Endothelial cell of umbilical vein (primary cell): ENCODE data around the gene SPATA22. TPM values are rescaled to one million over a fixed set of nuclear protein-coding genes. Genes with fewer than 3 reads are reported as not detected.

Experiments used
- BruUV-seq: library from RNA; stranded (reverse); fragments of 400-500 nt; replicated peaks from 2 replicates; lab custom pipeline; 2021; lab: Mats Ljungman, UMichigan
- CTCF ChIA-PET: fragments of 300-600, 350-600 bp; sonication (Branson Sonifier 250); formaldehyde crosslinking; loops from one replicate; lab custom pipeline; 2021; ENCODE audit warnings: antibody characterized with exemption, inconsistent platforms; lab: Charles Lee
- POLR2A ChIA-PET: fragments of 300-600, 350-600 bp; sonication (Branson Sonifier 250); formaldehyde crosslinking; loops from one replicate; lab custom pipeline; 2021; ENCODE audit warnings: antibody characterized with exemption, inconsistent platforms; lab: Charles Lee
- DNase-seq: peaks from one replicate; pipeline ENCODE4 v3.0.0-alpha.2; 2011; ENCODE audit warnings: low read depth, low spot score
- FAIRE-seq: peaks from 2 replicates; lab custom pipeline; 2011; peaks lifted over from hg19 to GRCh38; lab: Jason Lieb, UNC
- H2AFZ ChIP-seq: 2 replicates; pipeline ENCODE4 v1.6.0; 2012; ENCODE audit warnings: low read depth, low read length, control low read depth, inconsistent platforms
- H3K27ac ChIP-seq: 2 replicates; pipeline ENCODE4 v1.5.1; 2011; ENCODE audit warnings: low read depth, mild to moderate bottlenecking, control low read depth, low read length, moderate library complexity; ENCODE audit not compliant: insufficient read depth
- H3K27me3 ChIP-seq, 2 experiments: 2 replicates each; pipeline versions ENCODE4 v1.6.0 to v1.6.1; 2011; ENCODE audit warnings: low read length in 2 of 2, mixed read lengths in 1 of 2; ENCODE audit not compliant: control insufficient read depth in 2 of 2, insufficient read depth in 2 of 2
- H3K36me3 ChIP-seq, 2 experiments: 2 replicates in 1 of 2; 3 replicates in 1 of 2; pipeline ENCODE4 v1.5.1; 2011; ENCODE audit warnings: low read length in 2 of 2, mild to moderate bottlenecking in 1 of 2, moderate library complexity in 1 of 2; ENCODE audit not compliant: control insufficient read depth in 2 of 2, insufficient read depth in 2 of 2; ENCODE audit errors: extremely low read depth in 1 of 2
- H3K4me1 ChIP-seq: 3 replicates; pipeline ENCODE4 v1.5.1; 2011; ENCODE audit warnings: mild to moderate bottlenecking, low read length; ENCODE audit not compliant: control insufficient read depth, insufficient read depth; ENCODE audit errors: extremely low read depth
- H3K4me2 ChIP-seq: 2 replicates; pipeline ENCODE4 v1.6.1; 2011; ENCODE audit warnings: low read length, control low read depth, mixed read lengths; ENCODE audit not compliant: insufficient read depth
- H3K4me3 ChIP-seq, 3 experiments: fragments of 200-600 bp in 1 of 3; sonication (generic), shearing (Covaris generic) in 1 of 3; replicated peaks in 1 of 3; 2 replicates each; pipeline ENCODE4 v1.5.1; 2011 to 2016; ENCODE audit warnings: control low read depth in 3 of 3, low read length in 3 of 3, mild to moderate bottlenecking in 2 of 3, inconsistent platforms in 1 of 3, low read depth in 1 of 3, moderate library complexity in 1 of 3; ENCODE audit not compliant: insufficient read depth in 1 of 3
- H3K79me2 ChIP-seq: 2 replicates; pipeline ENCODE4 v1.6.0; 2012; ENCODE audit warnings: low read length, inconsistent platforms; ENCODE audit not compliant: control insufficient read depth, insufficient read depth
- H3K9ac ChIP-seq: replicated peaks from 2 replicates; pipeline ENCODE3; 2011; ENCODE audit warnings: low read length, control low read depth; ENCODE audit not compliant: insufficient read depth; ENCODE audit errors: extremely low read depth
- H3K9me1 ChIP-seq: replicated peaks from 3 replicates; pipeline ENCODE4 v1.6.0; 2011; ENCODE audit warnings: mild to moderate bottlenecking, low read length; ENCODE audit not compliant: control insufficient read depth, insufficient read depth; ENCODE audit errors: extremely low read depth
- H3K9me3 ChIP-seq: replicated peaks from 2 replicates; pipeline ENCODE4 v1.5.1; 2012; ENCODE audit warnings: low read length, inconsistent platforms; ENCODE audit not compliant: control insufficient read depth, insufficient read depth
- H4K20me1 ChIP-seq: replicated peaks from 2 replicates; pipeline ENCODE3; 2011; ENCODE audit warnings: mild to moderate bottlenecking, low read length; ENCODE audit not compliant: control insufficient read depth, insufficient read depth; ENCODE audit errors: extremely low read depth
- CTCF ChIP-seq, 2 donors: IDR thresholded peaks; 1 replicate in 1 of 2; 2 replicates in 1 of 2; pipeline ENCODE4 v1.5.1; 2011; ENCODE audit warnings: low read length in 2 of 2, mild to moderate bottlenecking in 2 of 2, moderate library complexity in 2 of 2, control low read depth in 1 of 2, inconsistent platforms in 1 of 2, low read depth in 1 of 2; ENCODE audit not compliant: insufficient read depth in 1 of 2; ENCODE audit errors: extremely low read depth in 1 of 2
- EZH2 ChIP-seq: IDR thresholded peaks from 2 replicates; pipeline ENCODE4 v1.6.1; 2012; ENCODE audit warnings: borderline replicate concordance, low read depth, mild to moderate bottlenecking, moderate library complexity, low read length, inconsistent platforms; ENCODE audit not compliant: severe bottlenecking
- FOS ChIP-seq: IDR thresholded peaks from 2 replicates; pipeline ENCODE4 v1.6.1; 2011; ENCODE audit warnings: mild to moderate bottlenecking, low read length, moderate library complexity, borderline replicate concordance; ENCODE audit not compliant: insufficient read depth
- GATA2 ChIP-seq: IDR thresholded peaks from 2 replicates; pipeline ENCODE4 v1.7.0; 2011; ENCODE audit warnings: low read depth, mild to moderate bottlenecking, moderate library complexity, mixed read lengths, low read length; ENCODE audit not compliant: insufficient read length, insufficient read depth
- JUN ChIP-seq: IDR thresholded peaks from 2 replicates; pipeline ENCODE4 v1.6.1; 2011; ENCODE audit warnings: borderline replicate concordance, low read depth; ENCODE audit not compliant: insufficient read length, insufficient read depth
- MAX ChIP-seq: IDR thresholded peaks from 2 replicates; pipeline ENCODE4 v1.6.1; 2011; ENCODE audit not compliant: insufficient read depth, insufficient read length
- MYC ChIP-seq: IDR thresholded peaks from one replicate; pipeline ENCODE4 v1.6.1; 2011; ENCODE audit warnings: mild to moderate bottlenecking, low read depth, low read length
- POLR2A ChIP-seq: IDR thresholded peaks from 2 replicates; pipeline ENCODE4 v1.6.1; 2012; ENCODE audit warnings: low read depth, mild to moderate bottlenecking, control low read depth, low read length
- POLR2AphosphoS5 ChIP-seq: IDR thresholded peaks from 2 replicates; pipeline ENCODE4 v1.6.1; 2012; ENCODE audit warnings: low read depth, mild to moderate bottlenecking, control low read depth, low read length, moderate library complexity; ENCODE audit not compliant: insufficient read depth
- dilution Hi-C: fragments of 300-500 bp; cut with MboI; formaldehyde crosslinking; loops from one replicate; pipeline ENCODE4 v1.15.0; 2019; ENCODE audit warnings: low sequenced_read_pairs; ENCODE audit not compliant: extremely low pct_ligation_motif_present
- intact Hi-C: fragments of 100-400 bp; cut with micrococcal nuclease; formaldehyde crosslinking; loops from one replicate; pipeline ENCODE4 v1.10.0; 2022
- polyA plus RNA-seq, 4 experiments: library from polyadenylated mRNA; depleted of rRNA in 3 of 4; stranded (reverse) in 3 of 4; unstranded in 1 of 4; fragments of >200 nt; gene quantifications; 2 replicates each; pipeline versions ENCODE4 v1.2.1 to v1.2.3, GENCODE V29; 2011 to 2012; ENCODE audit warnings: missing spikeins in 1 of 4
- total RNA-seq: library from RNA; stranded (reverse); gene quantifications from 2 replicates; pipeline ENCODE4 v1.2.3, GENCODE V29; 2021

Gene SPATA22
- total and polyA plus RNA-seq, 2 donors (not counting 3 experiments of a cell fraction or from before 2014, with no cell fraction given), result 4.3 TPM; not detected in 1

GRCh38 chr17:3448059-3448665 lies 23.5 kb downstream of the SPATA22 start:
- H3K4me1 ChIP-seq, result no peaks in the 10 kb centered on the region
- no peak for TF ChIP-seq EZH2
- no peak for TF ChIP-seq CTCF (IDR thresholded peaks at IDR 0.05; ENCODE audit: extremely low read depth in 1 of 2, insufficient read depth in 1 of 2, low read depth in 1 of 2, low read length in 2 of 2)
- no peak for TF ChIP-seq POLR2AphosphoS5
- no peak for TF ChIP-seq MYC
- TF ChIP-seq FOS, result no peak
- no peak for TF ChIP-seq GATA2
- TF ChIP-seq POLR2A, result no peak
- no peak for TF ChIP-seq MAX
- no peak for TF ChIP-seq JUN
- H3K9me3 ChIP-seq, result no peaks in the 10 kb centered on the region
- no peak overlapping the region for H3K4me2 ChIP-seq
- no peak overlapping the region for H3K9ac ChIP-seq
- DNase-seq (no peak), FAIRE-seq (no peak)
- H3K9me1 ChIP-seq, result no peaks in the 10 kb centered on the region
- H3K36me3 ChIP-seq, result no peaks in the 10 kb centered on the region
- no TSS peak for BruUV-seq
- CTCF ChIA-PET, result no interaction called here
- H2AFZ ChIP-seq, result no peak overlapping the region
- no peaks in the 10 kb centered on the region for H3K27me3 ChIP-seq
- dilution Hi-C loops, result no loop called here
- POLR2A ChIA-PET, result no interaction called here
- no peaks in the 10 kb centered on the region for H4K20me1 ChIP-seq
- H3K27ac ChIP-seq, result no peak overlapping the region
- intact Hi-C loops, result no loop called here
- no peak overlapping the region for H3K4me3 ChIP-seq
- H3K79me2 ChIP-seq, result no peaks in the 10 kb centered on the region
